GM13977 (cell line): ENCODE measurements around the gene TRIM8.
"Not testable (repeated sequence)": the region's sequence is repeated elsewhere in the genome, so short reads cannot be mapped to it uniquely, and the experiment has no call there.

Experiments used
- DNase-seq: peaks from one replicate; pipeline ENCODE4 v3.0.0; 2012; ENCODE audit warnings: low spot score
- CTCF ChIP-seq: IDR thresholded peaks from 2 replicates; pipeline ENCODE4 v1.5.1; 2012; ENCODE audit warnings: mild to moderate bottlenecking, control low read depth; ENCODE audit not compliant: insufficient read depth; ENCODE audit errors: extremely low read depth, missing control alignments
- in situ Hi-C: fragments of 300-500 bp; cut with MboI; formaldehyde crosslinking; loops from one replicate; pipeline ENCODE4 v1.12.0; 2022; ENCODE audit warnings: low sequenced_read_pairs, low pct_unique_long_range_greater_than_20kb, mixed read lengths, inconsistent platforms; ENCODE audit not compliant: unreplicated experiment

TRIM8 gene

GRCh38 chr10:102682416-102682815 is 38.1 kb downstream of the TRIM8 start:
- no peak for DNase-seq
- in situ Hi-C loops: no loop called here
- TF ChIP-seq CTCF: no peak

GRCh38 chr10:102682981-102683380 is 38.7 kb downstream of the TRIM8 start:
- DNase-seq: no peak
- no peak for TF ChIP-seq CTCF
- in situ Hi-C loops: no loop called here

- in situ Hi-C loops: no loop called here
- no peak for TF ChIP-seq CTCF
- no peak for DNase-seq
Observed at GRCh38 chr10:102683736-102684135, 39.5 kb downstream of the TRIM8 start.

- TF ChIP-seq CTCF: no peak
- in situ Hi-C loops: no loop called here
- DNase-seq: no peak
Observed at GRCh38 chr10:102691285-102692066, 47.2 kb downstream of the TRIM8 start.

- DNase-seq, in situ Hi-C loops: not testable (repeated sequence)
Observed at GRCh38 chr10:102695401-102695800, 51.1 kb downstream of the TRIM8 start.

- no peak for TF ChIP-seq CTCF
- no peak for DNase-seq
- in situ Hi-C loops: no loop called here
Observed at GRCh38 chr10:102696736-102697135, 52.5 kb downstream of the TRIM8 start.

- no peak for DNase-seq
- in situ Hi-C loops: no loop called here
- TF ChIP-seq CTCF: no peak
Observed at GRCh38 chr10:102698894-102699293, 54.6 kb downstream of the TRIM8 start.
